ENCODE data around the gene KIF3A.

GRCh38 chr5:132679717-132680380 lies 57.5 kb downstream of the KIF3A start:
- TF ChIP-seq POLR2A (IDR thresholded peaks at IDR 0.05; ENCODE audit: low read length) (no peak), GATA1 (IDR thresholded peaks at IDR 0.05; ENCODE audit: low read depth, low read length) (no peak)

Measured in erythroblast (primary cell).